ENCODE results near the gene TCF23.
"Not testable (repeated sequence)": the region's sequence is repeated elsewhere in the genome, so short reads cannot be mapped to it uniquely, and the experiment has no call there.

The TCF23 gene

DNA sequence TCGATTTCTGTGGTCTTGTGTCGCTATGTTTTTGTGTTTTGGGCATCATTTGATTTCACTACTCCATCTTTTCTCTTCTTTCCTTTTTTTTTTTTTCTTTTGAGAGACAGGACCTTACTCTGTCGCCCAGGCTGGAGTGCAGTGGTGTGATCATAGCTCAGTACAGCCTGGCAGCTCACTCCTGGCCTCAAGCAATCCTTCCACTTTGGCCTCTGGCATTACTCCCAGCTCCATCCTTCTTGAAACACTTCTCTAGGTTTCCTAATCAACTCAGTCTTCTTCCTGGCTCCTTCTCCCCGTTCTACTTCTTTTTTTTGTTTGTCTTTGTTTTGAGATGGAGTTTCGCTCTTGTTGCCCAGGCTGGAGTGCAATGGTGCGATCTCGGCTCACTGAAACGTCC lies 26.5 kb downstream of the TCF23 start:
- Histone ChIP-seq H3K4me3 (ENCODE audit: low read depth in 1 of 2, low read length in 2 of 2) (no peak overlapping the region), H3K9ac (ENCODE audit: low read depth in 1 of 2, low read length in 2 of 2) (no peak overlapping the region), H3K27ac (ENCODE audit: low read depth, low read length) (no peak overlapping the region), H3K9me3 (ENCODE audit: control insufficient read depth in 1 of 2, low read length in 2 of 2) (no peaks in the 10 kb centered on the region), H3K27me3 (ENCODE audit: control insufficient read depth in 1 of 2, insufficient read depth in 2 of 2, low read length in 2 of 2) (no peaks in the 10 kb centered on the region), H3K36me3 (ENCODE audit: control insufficient read depth in 1 of 2, insufficient read depth in 2 of 2, low read length in 2 of 2) (no peaks in the 10 kb centered on the region), H3K4me1 (ENCODE audit: control insufficient read depth in 1 of 2, insufficient read depth in 2 of 2, low read length in 2 of 2) (peaks cover 2 to 8% of the 10 kb centered on the region in 2 donors)

DNA sequence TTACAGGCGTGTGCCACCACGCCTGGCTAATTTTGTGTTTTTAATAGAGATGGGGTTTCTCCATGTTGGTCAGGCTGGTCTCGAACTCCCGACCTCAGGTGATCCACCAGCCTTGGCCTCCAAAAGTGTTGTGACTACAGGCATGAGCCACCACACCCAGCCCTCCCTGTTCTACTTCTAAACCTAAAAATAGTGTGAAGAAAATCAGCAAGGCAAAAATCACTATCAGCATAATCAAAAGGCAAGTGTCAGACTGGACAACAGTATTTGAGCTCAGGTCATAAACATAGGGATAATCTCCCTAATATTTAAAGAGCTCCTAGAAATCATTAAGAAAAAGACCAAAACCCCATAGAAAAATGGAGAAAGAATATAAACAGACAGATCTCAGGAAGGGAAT lies 27.0 kb downstream of the TCF23 start:
- H3K27ac ChIP-seq (ENCODE audit: low read depth, low read length); H3K9ac ChIP-seq (ENCODE audit: low read depth in 1 of 2, low read length in 2 of 2); H3K36me3 ChIP-seq (ENCODE audit: control insufficient read depth in 1 of 2, insufficient read depth in 2 of 2, low read length in 2 of 2); H3K4me1 ChIP-seq (ENCODE audit: control insufficient read depth in 1 of 2, insufficient read depth in 2 of 2, low read length in 2 of 2); H3K9me3 ChIP-seq (ENCODE audit: control insufficient read depth in 1 of 2, low read length in 2 of 2); H3K27me3 ChIP-seq (ENCODE audit: control insufficient read depth in 1 of 2, insufficient read depth in 2 of 2, low read length in 2 of 2); H3K4me3 ChIP-seq (ENCODE audit: low read depth in 1 of 2, low read length in 2 of 2): not testable (repeated sequence)

DNA sequence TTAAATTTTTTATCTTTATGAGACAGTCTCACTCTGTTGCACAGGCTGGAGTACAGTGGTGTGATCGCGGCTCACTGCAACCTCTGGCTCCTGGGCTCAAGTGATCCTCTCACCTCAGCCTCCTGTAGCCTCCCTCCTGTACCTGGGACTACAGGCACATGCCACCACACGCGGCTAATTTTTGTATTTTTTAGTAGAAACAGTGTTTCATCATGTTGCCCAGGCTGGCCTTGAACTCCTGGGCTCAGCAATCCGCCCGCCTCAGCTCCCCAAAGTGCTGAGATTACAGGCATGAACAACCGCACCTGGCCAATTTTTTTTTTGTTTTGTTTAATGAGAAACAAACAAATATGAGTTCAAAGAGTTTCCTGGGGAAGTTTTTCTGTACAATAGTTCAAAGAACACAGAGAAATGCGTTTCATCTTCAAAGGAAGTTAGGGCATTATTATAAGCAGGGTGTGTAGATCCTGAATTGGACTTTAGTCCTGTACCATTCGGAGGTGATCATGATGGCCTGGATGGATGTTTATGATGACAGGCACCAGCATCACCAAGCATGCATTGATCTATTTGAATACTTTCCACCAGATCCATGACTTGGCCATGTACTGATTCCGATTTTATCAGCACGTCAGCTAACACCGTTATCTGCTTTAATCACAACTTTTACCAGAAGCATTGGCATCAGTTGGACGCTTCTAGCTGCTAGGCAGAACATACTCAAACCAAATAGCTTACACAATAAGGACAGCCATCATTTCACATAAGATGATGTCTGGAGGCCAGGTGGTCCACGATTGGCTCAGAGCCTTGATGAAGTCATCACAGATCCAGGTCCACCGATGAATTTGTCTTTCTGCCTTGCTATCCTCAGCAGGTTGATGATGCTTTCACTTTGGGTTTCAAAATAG lies 28.9 kb downstream of the TCF23 start:
- H3K9ac ChIP-seq (ENCODE audit: low read depth in 1 of 2, low read length in 2 of 2) = no peak overlapping the region
- no peak overlapping the region for H3K4me3 ChIP-seq (ENCODE audit: low read depth in 1 of 2, low read length in 2 of 2)
- H3K27me3 ChIP-seq (ENCODE audit: control insufficient read depth in 1 of 2, insufficient read depth in 2 of 2, low read length in 2 of 2) = no peaks in the 10 kb centered on the region
- no peaks in the 10 kb centered on the region for H3K36me3 ChIP-seq (ENCODE audit: control insufficient read depth in 1 of 2, insufficient read depth in 2 of 2, low read length in 2 of 2)
- H3K27ac ChIP-seq (ENCODE audit: low read depth, low read length) = no peak overlapping the region
- no peaks in the 10 kb centered on the region for H3K9me3 ChIP-seq (ENCODE audit: control insufficient read depth in 1 of 2, low read length in 2 of 2)
- no peaks in the 10 kb centered on the region for H3K4me1 ChIP-seq (ENCODE audit: control insufficient read depth in 1 of 2, insufficient read depth in 2 of 2, low read length in 2 of 2)

DNA sequence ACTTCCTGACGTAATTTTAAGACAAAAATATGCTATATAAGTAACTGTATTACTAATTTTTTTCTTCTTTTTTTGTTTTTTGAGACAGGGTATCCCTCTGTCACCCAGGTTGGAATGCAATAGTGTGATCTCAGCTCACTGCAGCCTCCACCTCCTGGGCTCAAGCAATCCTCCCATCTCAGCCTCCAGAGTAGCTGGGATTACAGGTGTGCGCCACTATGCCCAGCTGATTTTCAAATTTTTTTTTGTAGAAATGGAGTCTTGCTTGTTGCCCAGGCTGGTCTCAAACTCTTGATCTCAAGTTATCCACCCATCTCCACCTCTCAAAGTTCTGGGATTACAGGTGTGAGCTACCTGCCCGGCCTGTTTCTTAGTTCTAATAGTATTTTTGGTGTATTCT lies 29.7 kb downstream of the TCF23 start:
- Histone ChIP-seq H3K27me3 (ENCODE audit: control insufficient read depth in 1 of 2, insufficient read depth in 2 of 2, low read length in 2 of 2) (no peaks in the 10 kb centered on the region), H3K4me3 (ENCODE audit: low read depth in 1 of 2, low read length in 2 of 2) (no peak overlapping the region), H3K9me3 (ENCODE audit: control insufficient read depth in 1 of 2, low read length in 2 of 2) (no peaks in the 10 kb centered on the region), H3K4me1 (ENCODE audit: control insufficient read depth in 1 of 2, insufficient read depth in 2 of 2, low read length in 2 of 2) (no peaks in the 10 kb centered on the region), H3K27ac (ENCODE audit: low read depth, low read length) (no peak overlapping the region), H3K9ac (ENCODE audit: low read depth in 1 of 2, low read length in 2 of 2) (no peak overlapping the region), H3K36me3 (ENCODE audit: control insufficient read depth in 1 of 2, insufficient read depth in 2 of 2, low read length in 2 of 2) (no peaks in the 10 kb centered on the region)

DNA sequence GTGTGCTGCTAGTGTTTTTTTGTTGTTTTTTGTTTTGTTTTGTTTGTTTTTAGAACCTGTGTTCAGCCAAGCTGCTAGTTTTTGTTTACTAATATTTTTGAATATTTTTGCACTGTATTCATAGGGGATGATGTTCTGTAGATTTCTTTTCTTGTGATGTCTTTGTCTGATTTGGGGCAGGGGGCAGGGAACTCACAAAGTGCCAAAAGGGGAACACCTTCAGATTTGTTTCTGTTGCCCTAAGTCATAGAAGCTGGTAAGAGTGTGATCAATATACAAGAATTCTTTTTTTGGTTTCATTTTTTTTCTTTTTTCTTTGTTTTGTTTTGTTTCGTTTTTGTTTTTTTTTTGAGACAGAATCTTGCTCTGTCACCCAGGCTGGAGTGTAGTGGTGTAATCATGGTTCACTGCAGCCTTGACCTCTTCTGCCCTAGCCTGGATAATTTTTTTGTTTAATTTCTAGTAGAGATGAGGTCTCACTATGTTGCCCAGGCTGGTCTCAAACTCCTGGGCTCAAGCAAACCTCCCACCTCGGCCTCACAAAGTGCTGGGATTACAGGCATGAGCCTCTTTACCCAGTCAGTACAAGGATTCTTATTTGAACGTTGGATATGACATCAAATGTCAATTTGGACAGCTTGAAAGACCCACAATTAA lies 30.7 kb downstream of the TCF23 start:
- H3K4me3 ChIP-seq (ENCODE audit: low read depth in 1 of 2, low read length in 2 of 2) = no peak overlapping the region
- H3K9me3 ChIP-seq (ENCODE audit: control insufficient read depth in 1 of 2, low read length in 2 of 2) = no peaks in the 10 kb centered on the region
- no peaks in the 10 kb centered on the region for H3K4me1 ChIP-seq (ENCODE audit: control insufficient read depth in 1 of 2, insufficient read depth in 2 of 2, low read length in 2 of 2)
- no peaks in the 10 kb centered on the region for H3K36me3 ChIP-seq (ENCODE audit: control insufficient read depth in 1 of 2, insufficient read depth in 2 of 2, low read length in 2 of 2)
- no peaks in the 10 kb centered on the region for H3K27me3 ChIP-seq (ENCODE audit: control insufficient read depth in 1 of 2, insufficient read depth in 2 of 2, low read length in 2 of 2)
- H3K27ac ChIP-seq (ENCODE audit: low read depth, low read length) = no peak overlapping the region
- H3K9ac ChIP-seq (ENCODE audit: low read depth in 1 of 2, low read length in 2 of 2) = no peak overlapping the region

DNA sequence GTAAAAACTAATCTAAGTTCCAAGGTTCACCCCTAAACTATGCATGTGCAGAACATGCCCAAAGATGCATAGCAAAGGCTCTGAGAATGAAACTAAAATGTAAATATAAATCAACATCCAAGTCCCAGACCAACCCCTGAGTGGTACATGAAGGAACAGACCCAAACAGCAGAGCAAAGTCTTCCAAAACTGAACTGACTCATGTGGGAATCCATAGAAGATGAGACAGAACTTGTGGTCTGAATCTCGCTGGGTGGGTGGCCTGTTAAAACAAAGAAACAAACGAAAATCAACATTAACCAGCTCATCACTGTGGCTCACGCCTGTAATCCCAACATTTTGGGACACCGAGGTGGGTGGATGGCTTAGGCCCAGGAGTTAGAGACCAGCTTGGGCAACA lies 33.5 kb downstream of the TCF23 start:
- Histone ChIP-seq H3K27ac (ENCODE audit: low read depth, low read length) (no peak overlapping the region), H3K4me1 (ENCODE audit: control insufficient read depth in 1 of 2, insufficient read depth in 2 of 2, low read length in 2 of 2) (peaks cover 0 to 5% of the 10 kb centered on the region in 2 donors), H3K9ac (ENCODE audit: low read depth in 1 of 2, low read length in 2 of 2) (no peak overlapping the region), H3K27me3 (ENCODE audit: control insufficient read depth in 1 of 2, insufficient read depth in 2 of 2, low read length in 2 of 2) (no peaks in the 10 kb centered on the region), H3K9me3 (ENCODE audit: control insufficient read depth in 1 of 2, low read length in 2 of 2) (no peaks in the 10 kb centered on the region), H3K36me3 (ENCODE audit: control insufficient read depth in 1 of 2, insufficient read depth in 2 of 2, low read length in 2 of 2) (no peaks in the 10 kb centered on the region), H3K4me3 (ENCODE audit: low read depth in 1 of 2, low read length in 2 of 2) (no peak overlapping the region)

DNA sequence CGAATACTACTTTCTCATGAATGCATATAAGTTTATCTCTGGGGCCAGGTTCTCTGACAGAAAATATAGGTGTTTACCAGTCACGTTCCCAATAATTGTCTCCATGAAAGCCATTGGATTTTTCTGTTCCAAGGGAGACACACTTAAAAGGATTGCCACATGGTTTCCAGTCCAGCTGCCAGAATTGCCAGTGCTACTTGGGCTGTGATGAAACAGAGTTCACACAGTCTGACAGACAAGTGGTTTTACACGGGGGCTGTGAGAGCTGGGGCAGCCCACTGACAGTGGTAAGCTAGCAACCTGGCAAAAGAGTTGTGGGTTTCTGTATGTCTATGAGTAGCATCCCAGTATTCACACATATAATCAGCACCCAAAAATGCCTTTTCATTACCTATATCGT lies 35.3 kb downstream of the TCF23 start:
- H3K27ac ChIP-seq (ENCODE audit: low read depth, low read length) = no peak overlapping the region
- no peaks in the 10 kb centered on the region for H3K36me3 ChIP-seq (ENCODE audit: control insufficient read depth in 1 of 2, insufficient read depth in 2 of 2, low read length in 2 of 2)
- no peaks in the 10 kb centered on the region for H3K9me3 ChIP-seq (ENCODE audit: control insufficient read depth in 1 of 2, low read length in 2 of 2)
- H3K27me3 ChIP-seq (ENCODE audit: control insufficient read depth in 1 of 2, insufficient read depth in 2 of 2, low read length in 2 of 2) = no peaks in the 10 kb centered on the region
- peaks cover 0 to 5% of the 10 kb centered on the region in 2 donors for H3K4me1 ChIP-seq (ENCODE audit: control insufficient read depth in 1 of 2, insufficient read depth in 2 of 2, low read length in 2 of 2)
- no peak overlapping the region for H3K9ac ChIP-seq (ENCODE audit: low read depth in 1 of 2, low read length in 2 of 2)
- H3K4me3 ChIP-seq (ENCODE audit: low read depth in 1 of 2, low read length in 2 of 2) = no peak overlapping the region

DNA sequence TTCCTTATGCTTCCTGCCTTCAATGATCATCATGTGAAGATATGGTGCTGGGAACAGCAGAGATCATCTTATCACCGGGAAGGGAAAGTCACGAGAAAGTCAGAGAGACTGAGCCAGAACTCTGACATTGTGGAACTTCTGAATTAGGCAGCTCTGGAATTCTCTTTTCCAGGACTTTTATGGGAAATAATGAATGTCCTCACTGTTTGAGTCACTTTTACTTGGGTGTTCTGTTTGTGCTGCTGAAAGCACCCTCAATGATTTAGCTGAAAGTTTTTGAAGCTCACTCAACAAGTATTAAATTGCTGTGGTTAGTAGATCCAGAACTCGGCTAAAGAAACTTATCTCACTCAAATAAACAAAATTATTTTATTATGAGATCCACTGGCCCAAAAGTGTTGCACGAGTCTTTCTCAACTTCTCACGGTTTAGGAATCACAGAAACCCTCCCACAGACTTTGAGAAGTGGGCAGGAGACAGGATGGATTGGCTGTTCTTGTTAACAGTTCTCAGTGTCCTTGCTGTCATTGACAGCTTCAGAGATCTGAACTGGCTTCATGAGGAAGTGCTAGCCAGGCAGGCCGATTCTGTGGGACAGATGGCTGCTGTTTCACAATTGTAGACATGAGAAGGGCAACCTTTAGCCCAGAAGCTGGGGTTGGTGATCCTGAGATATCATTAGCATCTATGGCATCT lies 36.7 kb downstream of the TCF23 start:
- no peak overlapping the region for H3K4me3 ChIP-seq (ENCODE audit: low read depth in 1 of 2, low read length in 2 of 2)
- peak overlapping the region; percentile 46 for H3K27ac ChIP-seq (ENCODE audit: low read depth, low read length)
- no peaks in the 10 kb centered on the region for H3K27me3 ChIP-seq (ENCODE audit: control insufficient read depth in 1 of 2, insufficient read depth in 2 of 2, low read length in 2 of 2)
- no peaks in the 10 kb centered on the region for H3K9me3 ChIP-seq (ENCODE audit: control insufficient read depth in 1 of 2, low read length in 2 of 2)
- H3K9ac ChIP-seq (ENCODE audit: low read depth in 1 of 2, low read length in 2 of 2) = peak overlapping the region in 1 of 2 donors; percentile 7
- peaks cover 0 to 5% of the 10 kb centered on the region in 2 donors for H3K4me1 ChIP-seq (ENCODE audit: control insufficient read depth in 1 of 2, insufficient read depth in 2 of 2, low read length in 2 of 2)
- H3K36me3 ChIP-seq (ENCODE audit: control insufficient read depth in 1 of 2, insufficient read depth in 2 of 2, low read length in 2 of 2) = no peaks in the 10 kb centered on the region

DNA sequence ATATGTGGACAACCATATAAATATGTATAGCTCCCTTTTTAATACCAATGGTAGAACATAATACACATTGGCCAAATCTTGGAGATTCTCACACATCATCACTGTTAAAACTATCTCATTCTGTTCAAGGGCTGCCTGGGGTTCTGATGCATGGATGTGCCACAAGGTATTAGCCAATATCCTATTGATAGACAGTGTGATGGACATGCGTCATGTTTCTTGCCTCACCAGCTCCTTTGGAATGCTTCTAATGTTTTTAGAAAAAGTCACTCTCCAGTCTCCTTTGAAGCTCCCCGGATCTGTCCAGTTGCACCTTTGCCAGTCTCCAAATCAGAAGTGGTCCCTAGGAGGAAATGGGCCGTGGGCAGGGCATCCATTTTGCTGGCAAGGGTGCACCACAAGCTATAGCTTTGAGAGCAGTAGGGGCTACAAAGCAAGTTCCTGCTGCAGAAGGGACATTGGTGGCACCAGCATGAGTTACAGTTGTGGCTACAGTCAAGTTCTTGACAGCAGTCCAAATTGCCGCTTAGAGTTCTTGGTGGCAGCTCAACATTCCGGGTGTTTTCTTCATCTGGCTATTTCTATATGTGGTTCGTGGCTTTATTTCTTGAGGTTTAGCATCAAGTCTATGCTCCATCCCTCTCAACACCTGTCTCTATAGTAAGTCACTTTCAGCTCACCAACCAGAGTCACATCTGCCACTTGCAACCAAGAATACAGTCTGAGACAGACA lies 38.0 kb downstream of the TCF23 start:
- no peak overlapping the region for H3K27ac ChIP-seq (ENCODE audit: low read depth, low read length)
- no peaks in the 10 kb centered on the region for H3K36me3 ChIP-seq (ENCODE audit: control insufficient read depth in 1 of 2, insufficient read depth in 2 of 2, low read length in 2 of 2)
- peaks cover 0 to 5% of the 10 kb centered on the region in 2 donors for H3K4me1 ChIP-seq (ENCODE audit: control insufficient read depth in 1 of 2, insufficient read depth in 2 of 2, low read length in 2 of 2)
- H3K27me3 ChIP-seq (ENCODE audit: control insufficient read depth in 1 of 2, insufficient read depth in 2 of 2, low read length in 2 of 2) = no peaks in the 10 kb centered on the region
- no peak overlapping the region for H3K4me3 ChIP-seq (ENCODE audit: low read depth in 1 of 2, low read length in 2 of 2)
- no peak overlapping the region for H3K9ac ChIP-seq (ENCODE audit: low read depth in 1 of 2, low read length in 2 of 2)
- H3K9me3 ChIP-seq (ENCODE audit: control insufficient read depth in 1 of 2, low read length in 2 of 2) = no peaks in the 10 kb centered on the region

Data from duodenal mucosa (tissue), 2 donors.